NCI-H2227 treated with DMSO at 0.1 percent for 48 hours (cell line): ENCODE results near the gene CARD10.

Source experiments
- DNase-seq: peaks from one replicate; lab custom pipeline; 2025; lab: John Stamatoyannopoulos, UW

Gene CARD10

GRCh38 chr22:37525746-37526350, 6.6 kb upstream of the CARD10 start:
- no peak for DNase-seq

GRCh38 chr22:37525073-37525745, 6.0 kb upstream of the CARD10 start:
- no peak for DNase-seq

GRCh38 chr22:37522482-37522881, 3.3 kb upstream of the CARD10 start:
- no peak for DNase-seq

GRCh38 chr22:37521236-37521739, 2.1 kb upstream of the CARD10 start:
- no peak for DNase-seq

GRCh38 chr22:37520776-37521191, 1.6 kb upstream of the CARD10 start:
- no peak for DNase-seq

GRCh38 chr22:37518509-37519267, 527 bp downstream of the CARD10 start:
- no peak for DNase-seq

- no peak for DNase-seq
Measured at GRCh38 chr22:37517826-37518450, 1.3 kb downstream of the CARD10 start.

GRCh38 chr22:37516456-37516855, 2.8 kb downstream of the CARD10 start:
- DNase-seq = no peak

- no peak for DNase-seq
Measured at GRCh38 chr22:37515901-37516300, 3.3 kb downstream of the CARD10 start.

GRCh38 chr22:37514526-37515051, 4.6 kb downstream of the CARD10 start:
- no peak for DNase-seq

GRCh38 chr22:37511395-37512104, 7.7 kb downstream of the CARD10 start:
- DNase-seq = no peak

GRCh38 chr22:37510091-37510490, 9.1 kb downstream of the CARD10 start:
- DNase-seq = no peak

GRCh38 chr22:37509059-37509860, 10.0 kb downstream of the CARD10 start:
- no peak for DNase-seq

- no peak for DNase-seq
Measured at GRCh38 chr22:37508431-37508992, 10.7 kb downstream of the CARD10 start.

GRCh38 chr22:37507731-37508130, 11.5 kb downstream of the CARD10 start:
- no peak for DNase-seq

- no peak for DNase-seq
Measured at GRCh38 chr22:37505989-37506388, 13.2 kb downstream of the CARD10 start.

GRCh38 chr22:37505565-37505964, 13.7 kb downstream of the CARD10 start:
- no peak for DNase-seq

GRCh38 chr22:37504964-37505363, 14.3 kb downstream of the CARD10 start:
- DNase-seq = no peak

- no peak for DNase-seq
Measured at GRCh38 chr22:37503850-37504249, 15.4 kb downstream of the CARD10 start.

GRCh38 chr22:37503183-37503683, 16.0 kb downstream of the CARD10 start:
- no peak for DNase-seq
